ENCODE results near the gene PAX3.

The PAX3 gene

DNA sequence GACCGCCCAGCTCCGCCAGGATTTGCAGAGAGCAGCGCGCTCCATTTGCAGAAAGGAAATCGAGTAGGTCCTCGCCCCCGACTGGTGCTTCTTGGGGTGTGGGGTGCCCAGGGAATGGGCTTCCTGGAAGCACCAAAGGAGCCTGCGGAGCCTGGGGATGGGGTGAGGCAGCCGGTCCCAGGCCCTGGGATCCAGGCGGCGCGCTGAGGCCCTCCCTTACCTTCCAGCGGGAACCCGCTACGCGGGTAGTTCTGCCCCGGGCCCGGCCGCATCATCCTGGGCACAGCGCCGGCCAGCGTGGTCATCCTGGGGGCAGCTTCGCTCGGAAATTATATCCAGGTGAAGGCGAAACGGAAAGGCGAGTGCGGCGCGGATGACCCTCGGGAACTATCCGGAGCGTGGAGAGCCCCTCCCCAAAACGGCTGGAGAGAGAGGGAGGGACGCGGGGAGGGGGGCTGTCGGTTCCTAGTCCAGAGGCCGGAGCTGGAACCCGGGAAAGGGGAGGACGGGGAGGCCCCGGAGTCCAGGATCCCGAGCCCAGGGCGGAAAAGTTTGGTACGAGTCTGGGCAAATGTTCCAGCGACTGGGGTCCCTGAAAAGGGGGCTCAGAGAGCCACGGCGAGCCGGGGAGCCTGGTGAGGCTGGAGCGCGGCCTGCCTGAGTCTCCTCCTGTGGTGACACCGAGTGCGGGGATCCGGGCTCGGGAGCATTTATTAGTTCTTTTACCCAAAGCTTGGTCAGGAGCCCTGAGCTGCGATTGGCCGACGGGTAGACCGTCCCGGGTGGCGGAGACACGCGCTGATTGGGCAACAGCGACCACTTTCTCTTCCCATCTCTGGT lies at the start of gene PAX3:
Gene PAX3 (minus strand): TSS at position 688 of the 840 bp plus-strand sequence. CDS start 383 bp downstream, at position 305.
- DNase-seq = no peak

DNA sequence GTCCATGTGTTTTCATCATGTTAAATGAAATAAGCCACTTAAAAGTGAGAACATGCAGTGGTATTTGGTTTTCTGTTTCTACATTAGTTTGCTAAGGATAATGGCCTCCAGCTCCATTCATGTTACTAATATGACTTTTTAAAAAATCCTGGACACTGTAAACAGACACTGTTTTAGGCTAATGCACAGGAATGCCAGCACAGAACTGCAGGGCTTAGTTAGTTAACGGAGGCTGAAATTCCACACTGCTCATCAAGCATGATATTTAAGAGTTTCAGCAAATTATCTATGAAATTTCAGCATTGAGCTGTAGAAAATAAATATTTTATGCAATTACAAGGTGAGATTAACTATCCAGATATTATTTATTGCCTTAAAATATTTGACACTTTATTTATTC lies 42.5 kb upstream of the PAX3 start:
- DNase-seq = no peak

DNA sequence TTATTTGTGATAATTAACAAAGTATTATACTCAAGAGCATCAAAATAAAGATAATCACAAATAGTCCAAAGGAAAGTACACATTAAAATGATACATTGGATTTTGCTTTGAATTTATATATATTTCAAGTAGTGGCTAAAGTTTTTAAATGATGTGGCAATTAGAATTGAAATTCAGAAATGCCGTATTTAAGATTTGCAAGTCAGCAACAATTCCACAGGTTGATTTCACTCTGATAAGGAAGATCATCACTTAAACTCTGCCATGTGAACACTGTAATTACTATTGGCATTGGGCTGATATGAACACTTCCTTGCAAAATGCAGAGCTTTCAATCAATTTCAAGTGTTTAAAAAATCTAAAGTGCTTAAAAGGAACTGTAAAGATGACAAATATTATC lies 39.6 kb upstream of the PAX3 start:
- DNase-seq = no peak

DNA sequence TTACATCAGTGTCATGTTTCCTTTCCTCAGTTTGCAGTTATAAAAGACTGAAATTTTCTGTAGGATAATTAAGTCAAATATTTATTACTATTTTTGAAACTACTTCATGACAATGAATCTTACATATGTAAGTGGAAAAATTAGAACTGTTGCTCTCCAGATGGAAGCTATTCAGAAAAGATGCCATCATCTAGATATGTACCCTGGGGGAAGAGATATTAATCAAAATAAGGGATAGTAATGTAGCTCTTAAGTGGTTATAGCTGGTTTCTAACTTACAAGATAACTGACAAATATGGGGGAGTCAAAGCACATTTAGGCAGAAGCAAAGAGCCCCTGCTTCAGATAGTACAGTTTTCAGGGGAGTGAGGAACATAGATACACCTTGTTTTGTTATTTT lies 38.1 kb upstream of the PAX3 start:
- no peak for DNase-seq

DNA sequence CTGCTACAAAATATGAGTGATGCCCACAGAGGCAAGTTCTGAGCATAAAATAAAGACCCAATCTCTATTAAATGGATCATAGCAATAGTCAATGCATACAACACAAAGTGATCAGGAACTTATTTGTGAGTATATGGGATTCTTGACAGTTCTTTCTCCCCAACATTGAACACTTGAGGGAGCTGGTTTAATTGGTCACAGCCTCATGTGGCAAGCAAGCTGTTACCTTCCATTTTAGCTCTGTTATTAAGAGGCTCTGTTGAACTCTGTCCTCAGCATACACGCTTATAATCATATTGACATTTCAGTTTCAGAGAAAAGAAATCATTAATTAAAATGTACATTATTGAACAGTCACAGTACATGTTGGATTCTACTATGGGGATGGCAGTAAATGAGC lies 37.6 kb upstream of the PAX3 start:
- no peak for DNase-seq

DNA sequence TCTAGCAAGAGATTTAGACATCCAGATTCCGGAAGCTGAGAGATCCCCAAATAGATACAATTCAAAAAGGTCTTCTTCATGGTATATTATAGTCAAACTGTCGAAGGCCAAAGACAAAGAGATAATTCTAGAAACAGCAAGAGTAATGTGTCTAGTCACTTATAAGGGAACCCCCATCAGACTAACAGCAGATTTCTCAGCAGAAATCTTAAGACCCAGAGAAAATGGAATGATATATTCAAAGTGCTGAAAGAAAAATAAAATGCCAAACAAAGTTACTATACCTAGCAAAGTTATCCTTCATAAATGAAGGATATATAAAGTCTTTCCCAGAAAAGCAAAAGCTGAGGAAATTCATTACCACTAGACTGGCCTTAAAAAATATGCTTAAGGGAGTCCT lies 36.1 kb upstream of the PAX3 start:
- no peak for DNase-seq

DNA sequence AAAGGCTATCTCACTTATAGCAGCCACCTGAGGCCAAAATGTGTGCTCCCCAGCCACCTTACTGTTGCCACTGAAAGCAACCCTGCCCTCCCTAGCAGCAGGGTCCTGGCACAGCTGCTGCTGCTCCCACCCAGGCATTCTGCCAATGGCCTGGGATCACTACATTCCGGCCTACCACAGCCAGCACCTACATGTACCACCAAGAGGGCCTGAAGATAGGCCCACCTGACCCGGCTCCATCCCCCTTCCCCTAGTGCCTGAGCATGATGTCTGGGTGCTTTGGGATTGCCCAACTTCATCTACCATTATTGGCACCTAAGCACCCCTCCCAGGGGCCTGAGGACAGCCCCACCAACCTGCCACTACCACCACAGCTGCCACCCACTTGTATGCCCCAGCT lies 34.6 kb upstream of the PAX3 start:
- no peak for DNase-seq

DNA sequence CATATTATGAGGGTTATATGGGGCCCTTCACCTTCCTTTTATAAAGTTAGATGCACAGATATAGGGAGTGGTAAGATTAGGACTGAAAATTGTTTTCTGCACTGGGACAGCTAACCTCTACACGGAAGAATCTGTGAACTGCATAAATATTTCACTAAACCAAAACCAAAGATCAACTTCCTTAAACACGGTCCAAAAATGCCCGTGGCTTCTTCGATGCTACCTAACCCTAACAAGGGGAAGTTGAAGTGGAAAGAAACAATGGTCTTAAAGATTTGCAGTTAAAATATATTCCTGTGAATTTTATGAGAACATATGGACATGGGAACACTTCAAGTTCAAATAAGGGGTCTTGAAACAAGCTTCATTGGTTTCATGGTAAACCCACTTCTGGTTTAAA lies 33.3 kb upstream of the PAX3 start:
- DNase-seq = no peak

DNA sequence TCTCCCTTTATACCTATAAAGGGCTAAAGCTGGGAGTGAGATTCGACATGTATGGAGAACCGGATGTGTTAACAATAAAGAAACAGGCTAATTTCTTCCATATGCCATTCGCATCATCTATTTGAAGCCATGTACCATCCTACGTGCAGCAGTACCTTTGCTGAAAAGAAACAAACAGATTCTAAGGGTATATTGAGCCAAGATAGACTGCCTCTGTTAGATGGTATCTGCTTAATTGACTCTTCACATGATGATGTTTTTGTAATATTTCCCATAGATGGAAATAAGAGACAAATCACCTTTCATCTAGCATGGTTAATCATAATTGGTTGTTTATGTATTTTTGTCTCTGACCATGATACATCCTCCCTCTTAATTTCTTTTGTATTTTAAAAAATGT lies 32.1 kb upstream of the PAX3 start:
- DNase-seq = no peak

DNA sequence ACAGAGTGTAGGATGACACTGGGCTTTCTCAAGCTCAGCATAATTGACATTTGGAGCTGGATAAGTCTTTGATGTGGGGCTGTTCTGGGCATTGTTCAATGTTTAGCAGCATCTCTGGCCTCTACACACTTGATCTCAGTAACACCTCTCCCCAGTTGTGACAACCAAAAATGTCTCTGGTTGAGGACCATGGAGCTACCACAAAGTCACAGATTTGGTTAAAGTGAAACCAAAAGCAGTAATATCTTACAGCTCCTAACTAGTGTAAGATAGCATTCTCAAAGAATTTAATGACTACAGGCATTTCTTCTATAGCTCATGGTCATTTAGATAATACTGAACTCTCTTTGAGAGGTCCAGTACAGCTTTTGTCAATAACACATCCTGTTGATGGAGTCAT lies 23.4 kb upstream of the PAX3 start:
- DNase-seq = no peak

DNA sequence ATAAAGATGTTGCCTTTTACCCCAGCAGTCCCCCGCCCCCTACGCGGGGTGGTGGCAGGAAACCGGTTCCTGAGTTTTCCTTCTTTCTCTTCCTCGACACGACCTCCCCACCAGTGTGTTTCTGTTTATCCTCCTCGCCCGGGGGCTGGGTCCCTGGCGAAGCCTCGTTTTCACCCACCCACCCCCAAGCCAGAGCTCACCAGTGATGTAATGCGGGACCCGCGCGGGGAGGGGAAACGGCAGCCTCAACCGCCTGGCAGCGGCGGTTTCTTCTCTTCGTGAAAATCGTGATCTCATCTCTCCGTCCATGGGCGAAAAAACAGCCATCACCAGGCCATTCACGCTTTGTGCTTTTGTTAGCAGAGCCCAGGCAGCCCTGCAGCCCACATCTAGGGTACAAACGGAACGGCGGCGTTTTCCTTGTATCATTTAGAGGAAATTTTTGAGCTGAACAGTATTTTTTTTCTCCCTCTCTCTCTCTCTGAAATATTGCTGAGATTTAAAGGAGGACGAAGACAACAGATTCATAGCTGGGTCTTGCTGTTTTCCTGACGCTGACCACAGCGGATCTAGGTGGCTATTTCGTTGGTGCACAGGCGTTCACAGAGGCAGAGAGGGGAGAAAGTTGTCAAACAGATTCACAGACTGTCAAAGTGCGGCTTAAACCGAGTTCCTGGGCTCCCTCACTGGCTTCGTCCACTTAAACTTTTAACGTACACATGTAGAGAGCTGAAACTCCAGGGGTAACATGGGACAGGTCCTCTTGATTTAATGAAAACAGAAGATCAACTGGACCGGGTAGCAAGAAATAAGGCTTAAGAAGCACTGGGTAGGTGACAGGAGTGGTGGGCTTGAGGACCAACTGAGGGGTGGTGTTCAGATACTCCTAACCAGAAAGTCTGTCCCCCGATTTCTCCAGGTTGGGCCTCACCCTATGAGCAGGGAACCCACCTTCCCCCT lies 21.9 kb upstream of the PAX3 start:
- DNase-seq = no peak

DNA sequence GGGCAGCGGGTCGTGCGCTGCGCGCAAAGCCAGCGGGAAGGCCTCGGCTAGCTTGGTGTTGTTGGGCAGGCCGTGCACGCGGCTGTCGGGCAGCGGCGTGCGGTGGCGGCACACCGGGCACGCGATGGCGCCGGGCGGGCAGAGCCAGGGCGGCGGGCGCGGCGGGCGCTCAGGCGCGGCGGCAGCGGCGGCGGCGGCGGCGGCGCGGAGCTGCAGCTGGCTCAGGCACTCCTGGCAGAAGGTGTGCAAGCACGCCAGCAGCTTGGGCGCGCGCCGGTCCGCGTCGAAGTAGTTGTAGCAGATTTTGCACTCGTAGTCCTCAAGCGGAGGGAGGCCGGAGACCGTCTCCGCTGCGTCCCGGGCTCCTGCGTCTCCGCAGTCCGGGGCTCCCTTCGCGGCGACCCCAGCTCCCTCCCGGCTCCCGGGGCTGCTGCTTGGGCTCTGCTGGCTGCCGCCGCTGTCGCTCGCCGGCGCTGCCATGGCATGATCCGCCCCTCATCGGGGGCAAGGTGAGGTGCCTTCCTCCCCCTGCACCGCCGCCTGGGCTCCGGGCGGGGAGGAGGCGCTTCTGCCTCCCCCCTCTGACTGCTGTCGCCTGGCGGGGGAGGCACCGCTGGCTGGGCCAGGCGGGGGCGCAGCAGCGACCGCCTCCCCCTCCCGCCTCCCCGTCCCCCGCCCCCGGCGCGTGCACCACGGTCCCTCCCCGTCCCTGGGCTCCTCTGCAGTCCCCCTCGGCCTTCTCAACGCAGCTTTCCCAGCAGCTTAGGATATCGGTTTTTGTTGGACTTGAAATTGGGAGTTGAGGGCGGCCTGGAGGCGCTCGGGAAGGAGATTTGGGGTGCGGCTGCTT lies 21.0 kb upstream of the PAX3 start:
- peak; percentile 40 for DNase-seq

DNA sequence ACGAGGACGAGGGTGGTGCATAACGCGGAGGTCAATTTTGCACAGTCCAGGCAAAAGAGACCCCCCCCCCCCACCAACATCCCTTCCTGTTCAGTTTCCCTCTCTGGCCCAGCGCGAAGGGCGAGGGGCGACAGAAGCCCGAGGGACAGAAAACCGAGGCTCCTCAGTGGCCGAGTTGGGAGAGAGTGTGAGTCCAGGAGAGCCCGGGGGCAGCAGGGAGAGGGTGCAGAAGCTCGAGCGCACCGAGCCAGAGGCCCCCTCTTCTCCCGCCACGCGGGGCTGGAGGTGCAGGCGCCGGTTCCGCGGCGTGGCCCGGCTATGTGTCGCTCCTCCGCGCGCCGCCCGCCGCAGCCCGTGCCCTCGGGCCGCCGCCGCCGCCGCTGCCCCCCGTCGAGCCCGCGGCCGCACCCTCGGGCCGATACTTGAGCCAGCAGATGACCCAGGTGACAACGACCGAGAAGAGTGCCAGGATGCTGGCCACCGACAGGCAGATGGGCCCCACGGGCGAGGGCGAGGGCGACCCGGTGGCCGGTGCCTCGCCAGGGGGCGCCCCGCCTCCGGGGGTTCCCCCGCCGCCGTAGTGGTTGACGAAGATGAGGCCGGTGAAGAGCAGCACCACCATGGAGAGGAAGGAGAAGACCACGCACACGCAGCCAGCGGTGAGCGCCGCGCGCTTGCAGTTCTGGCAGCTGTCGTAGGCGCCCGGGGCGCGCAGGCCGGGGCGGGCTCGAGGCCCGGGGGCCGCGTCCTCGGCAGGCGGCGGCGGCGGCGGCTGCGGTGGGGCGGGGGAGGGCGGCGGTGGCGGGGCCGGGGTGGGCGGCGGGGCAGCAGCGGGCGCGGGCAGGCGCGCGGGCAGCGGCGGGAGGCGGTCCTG lies 20.2 kb upstream of the PAX3 start:
- peak; percentile 52 for DNase-seq

DNA sequence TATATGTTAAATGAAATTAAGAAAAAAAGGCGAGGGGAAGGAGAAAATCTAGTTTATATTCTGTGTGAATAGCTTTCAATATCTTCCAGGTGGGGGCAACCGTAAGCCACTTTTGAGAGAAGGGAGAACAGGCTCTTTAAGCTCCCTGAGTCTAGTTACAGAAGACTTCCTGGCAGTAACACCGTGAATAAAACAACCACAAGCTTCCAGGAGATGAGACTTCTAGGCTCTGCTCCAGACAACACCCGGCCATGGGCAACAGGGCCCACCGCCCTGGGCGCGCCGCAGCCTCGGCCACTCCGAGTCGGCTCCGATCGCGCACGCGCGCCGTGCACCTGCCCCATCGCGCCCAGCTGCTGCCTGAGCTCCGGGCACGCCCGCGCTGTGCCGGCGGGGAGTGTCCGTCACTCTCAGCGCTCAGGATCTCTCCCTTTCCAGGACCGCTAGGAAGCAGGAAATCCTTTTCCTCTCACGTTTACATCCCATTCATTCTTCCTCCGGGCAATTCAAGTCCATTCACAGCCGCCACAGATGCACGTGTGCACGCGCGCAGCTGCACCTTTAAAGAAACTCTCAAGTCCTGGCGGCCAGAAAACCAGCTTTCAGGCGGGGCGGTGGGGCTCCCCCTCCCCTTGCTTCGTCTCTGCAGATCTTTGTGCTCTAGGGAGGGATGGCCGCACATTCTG lies 19.4 kb upstream of the PAX3 start:
- DNase-seq = peak; percentile 64

DNA sequence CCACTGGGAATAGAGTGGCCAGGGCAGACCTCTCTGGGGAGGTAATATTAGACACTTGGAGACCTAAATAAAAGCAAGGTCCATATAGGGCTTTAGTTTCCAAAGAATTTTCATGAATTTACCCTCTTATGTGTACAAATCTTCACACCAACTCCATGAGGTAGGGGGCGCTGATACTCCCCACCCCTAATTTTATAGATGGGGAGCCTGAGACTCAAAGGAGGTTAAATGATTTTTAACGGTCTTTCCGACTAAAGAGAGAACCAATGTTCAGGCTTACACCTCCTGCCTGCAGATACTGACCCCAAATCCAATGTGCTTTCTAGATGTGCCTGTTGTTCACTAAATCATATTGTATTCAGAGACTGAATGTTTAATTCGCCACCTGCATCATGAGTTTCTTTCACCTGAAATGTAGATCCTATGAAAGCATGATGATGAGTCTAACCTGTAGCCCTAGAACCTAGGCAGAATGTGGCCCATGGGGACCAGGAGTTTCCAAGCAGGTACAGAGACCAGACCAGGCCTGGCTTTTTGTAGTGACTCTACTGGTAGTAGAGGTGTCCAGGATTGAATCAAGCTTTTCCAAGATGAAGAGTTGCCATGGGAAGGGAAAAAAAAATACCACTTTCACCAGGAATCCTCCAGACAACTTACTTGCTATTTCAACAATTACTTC lies 16.8 kb upstream of the PAX3 start:
- no peak for DNase-seq

DNA sequence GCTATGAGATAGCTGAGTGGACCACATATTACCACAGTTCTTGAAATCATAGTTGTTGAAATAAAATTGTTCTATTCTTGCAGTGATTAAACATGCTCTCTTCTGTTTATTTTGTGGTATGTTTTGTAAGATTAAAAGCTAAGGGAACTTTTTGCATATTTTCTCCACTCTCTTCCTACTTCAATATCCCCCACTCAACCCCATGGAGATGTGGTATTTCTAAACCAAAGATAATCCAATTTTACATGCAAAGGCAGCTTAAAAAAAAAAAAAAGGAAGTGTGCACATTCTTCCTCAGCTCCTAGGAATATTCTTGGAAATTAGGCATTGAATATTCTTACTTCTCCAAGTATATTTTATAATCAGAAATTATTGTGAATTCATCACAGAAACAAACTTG lies 15.0 kb upstream of the PAX3 start:
- DNase-seq = no peak

DNA sequence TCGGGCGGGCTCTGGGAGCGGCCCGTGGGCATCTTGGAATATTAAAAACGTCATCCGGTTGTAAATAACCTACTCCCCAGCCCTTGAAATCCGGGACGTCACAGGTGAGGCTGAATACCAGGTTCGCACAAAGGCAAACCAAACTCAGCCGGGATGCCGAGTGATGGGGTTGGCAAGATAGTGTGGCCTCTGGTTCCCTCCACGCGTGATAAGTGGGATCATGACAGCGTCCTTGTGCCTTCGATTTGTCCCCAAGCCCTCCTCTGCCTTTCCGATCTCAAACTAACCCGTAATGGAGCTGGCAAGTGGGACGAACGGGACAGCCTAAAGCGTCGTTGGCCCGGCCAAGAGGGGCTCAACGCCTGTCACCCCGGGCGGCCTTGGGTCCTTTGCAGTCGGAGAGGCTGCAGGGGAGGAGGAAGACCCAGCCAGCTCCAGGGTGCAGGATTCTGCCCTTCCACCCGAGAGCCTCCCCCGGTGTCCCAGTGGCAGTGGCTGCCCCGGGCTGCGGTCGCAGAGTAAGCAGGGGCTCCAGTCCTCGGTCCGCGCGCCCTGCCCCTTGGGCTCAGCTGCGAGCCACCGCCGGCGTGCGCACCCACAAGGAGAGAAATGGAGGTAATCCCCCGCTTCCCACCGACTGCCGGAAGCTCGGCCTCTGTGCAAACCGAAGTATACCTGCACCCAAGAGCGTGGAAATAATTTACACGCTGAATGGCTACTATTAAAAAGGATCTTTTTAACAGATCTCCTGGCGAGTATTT lies 13.4 kb upstream of the PAX3 start:
- no peak for DNase-seq

DNA sequence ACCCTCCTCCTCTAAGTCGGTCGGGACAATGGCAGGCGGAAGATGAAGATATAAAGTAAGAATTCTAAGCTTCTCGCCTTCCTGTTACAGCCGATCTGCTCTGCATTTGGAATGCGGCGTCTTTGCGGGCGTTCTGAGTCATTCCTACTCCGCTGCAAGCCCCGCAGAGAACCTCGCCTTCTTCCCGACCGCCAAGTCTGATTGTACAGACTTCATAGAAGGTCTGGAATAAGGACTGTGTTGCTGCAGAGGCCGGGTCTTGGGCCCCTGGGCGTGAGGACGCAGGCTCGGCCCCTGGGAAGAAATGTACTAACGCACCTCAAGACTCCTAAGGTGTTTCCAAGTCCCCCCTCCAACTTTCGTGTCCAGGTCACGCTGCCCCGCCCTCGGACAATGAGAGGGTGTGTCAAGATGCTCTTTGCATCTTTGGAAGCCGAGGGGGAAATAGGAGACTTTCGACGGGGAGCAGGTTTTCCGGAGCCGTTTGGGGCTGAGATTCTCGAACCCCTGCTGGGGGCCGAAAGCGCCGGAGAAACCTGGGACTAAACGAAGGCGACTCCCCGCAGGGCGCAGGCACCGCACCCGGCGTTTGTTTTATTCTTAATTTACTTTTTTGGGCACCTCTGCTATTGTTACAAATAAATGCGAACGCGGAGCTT lies 12.7 kb upstream of the PAX3 start:
- DNase-seq = no peak

DNA sequence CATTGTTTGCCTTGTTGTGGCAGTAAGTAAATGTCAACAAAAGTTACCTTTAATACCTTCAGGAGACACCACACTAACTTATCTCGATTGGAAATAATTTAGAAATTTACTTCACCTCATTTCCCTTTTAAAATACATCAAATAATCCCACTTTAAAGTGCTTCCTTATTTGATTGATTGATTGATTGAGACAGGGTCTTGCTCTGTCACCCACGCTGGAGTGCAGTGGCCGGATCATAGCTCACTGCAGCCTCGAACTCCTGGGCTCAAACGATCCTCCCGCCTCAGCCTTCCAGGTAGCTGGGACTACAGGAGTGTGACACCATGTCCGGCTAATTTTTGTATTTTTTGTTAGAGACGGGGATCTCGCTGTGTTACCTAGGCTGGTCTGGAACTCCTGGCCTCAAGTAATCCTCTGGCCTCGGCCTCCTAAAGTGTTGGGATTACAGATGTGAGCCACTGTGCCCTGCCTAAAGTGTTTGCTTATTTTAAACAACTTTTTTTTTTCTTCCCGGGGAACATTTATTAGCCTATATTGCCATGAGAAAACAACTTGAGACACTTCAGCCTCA lies 12.0 kb upstream of the PAX3 start:
- no peak for DNase-seq
